SK-N-SH treated with all-trans-retinoic acid at 6 μM for 48 hours (cell line): ENCODE data around the gene CDHR3.
"Not testable (repeated sequence)": the region's sequence is repeated elsewhere in the genome, so short reads cannot be mapped to it uniquely, and the experiment has no call there.

ENCODE experiments used
- ATAC-seq: fragments of 200-7000 bp; cut with Tn5 transposase; 3 replicates; pipeline ENCODE4 v1.9.1; 2020; ENCODE audit warnings: mild to moderate bottlenecking, moderate library complexity
- ARNTL ChIP-seq: fragments of 450-650 bp; formaldehyde crosslinking; IDR thresholded peaks from 2 replicates; pipeline ENCODE4 v1.5.0; 2020; ENCODE audit warnings: low read depth, mild to moderate bottlenecking, moderate library complexity, borderline replicate concordance
- BACH2 ChIP-seq: fragments of 250-450 bp; sonication (Bioruptor Pico); IDR thresholded peaks from 2 replicates; pipeline ENCODE4 v1.9.0; 2021; ENCODE audit warnings: mild to moderate bottlenecking, borderline replicate concordance
- CREB5 ChIP-seq: fragments of 250-450 bp; sonication (Bioruptor Pico); IDR thresholded peaks from 2 replicates; pipeline ENCODE4 v1.5.1; 2020; ENCODE audit warnings: low read depth, mild to moderate bottlenecking, moderate library complexity
- CSDC2 ChIP-seq: fragments of 250-450 bp; sonication (Bioruptor Pico); IDR thresholded peaks from 2 replicates; pipeline ENCODE4 v1.5.0; 2020; ENCODE audit warnings: mild to moderate bottlenecking, moderate library complexity
- CSRNP3 ChIP-seq: fragments of 250-450 bp; sonication (Bioruptor Pico); IDR thresholded peaks from 2 replicates; pipeline ENCODE4 v1.5.1; 2021; ENCODE audit warnings: mild to moderate bottlenecking, moderate library complexity
- ESRRG ChIP-seq: fragments of 250-450 bp; sonication (Bioruptor Pico); IDR thresholded peaks from 2 replicates; pipeline ENCODE4 v1.6.1; 2021; ENCODE audit warnings: mild to moderate bottlenecking
- GLIS3 ChIP-seq: fragments of 250-450 bp; sonication (Bioruptor Pico); IDR thresholded peaks from 2 replicates; pipeline ENCODE4 v1.5.0; 2020; ENCODE audit warnings: mild to moderate bottlenecking, moderate library complexity
- ISL1 ChIP-seq: fragments of 250-450 bp; sonication (Bioruptor Pico); IDR thresholded peaks from 2 replicates; pipeline ENCODE4 v2.1.2; 2022; ENCODE audit warnings: mild to moderate bottlenecking, moderate library complexity
- OSR1 ChIP-seq: fragments of 250-450 bp; sonication (Bioruptor Pico); IDR thresholded peaks from 2 replicates; pipeline ENCODE4 v1.8.0; 2022; ENCODE audit warnings: moderate library complexity, mild to moderate bottlenecking, inconsistent platforms
- PATZ1 ChIP-seq: fragments of 250-450 bp; sonication (Bioruptor Pico); IDR thresholded peaks from 2 replicates; pipeline ENCODE4 v1.8.0; 2020; ENCODE audit warnings: mild to moderate bottlenecking, moderate library complexity, borderline replicate concordance
- POU6F1 ChIP-seq: fragments of 250-450 bp; sonication (Bioruptor Pico); IDR thresholded peaks from 2 replicates; pipeline ENCODE4 v1.8.0; 2021; ENCODE audit warnings: low read depth, mild to moderate bottlenecking, moderate library complexity, borderline replicate concordance
- PPARA ChIP-seq: fragments of 250-450 bp; sonication (Bioruptor Pico); IDR thresholded peaks from 2 replicates; pipeline ENCODE4 v1.5.0; 2020; ENCODE audit warnings: mild to moderate bottlenecking, borderline replicate concordance
- RARB ChIP-seq: fragments of 250-450 bp; sonication (Bioruptor Pico); IDR thresholded peaks from 2 replicates; pipeline ENCODE4 v1.8.0; 2021; ENCODE audit warnings: mild to moderate bottlenecking, moderate library complexity
- SNAI2 ChIP-seq: fragments of 250-450 bp; sonication (Bioruptor Pico); IDR thresholded peaks from 2 replicates; pipeline ENCODE4 v1.5.0; 2020; ENCODE audit warnings: mild to moderate bottlenecking, moderate library complexity
- TCF4 ChIP-seq: fragments of 250-450 bp; sonication (Bioruptor Pico); IDR thresholded peaks from 2 replicates; pipeline ENCODE4 v1.8.0; 2021; ENCODE audit warnings: mild to moderate bottlenecking, moderate library complexity, borderline replicate concordance
- TOX ChIP-seq: fragments of 250-450 bp; sonication (Bioruptor Pico); IDR thresholded peaks from 2 replicates; pipeline ENCODE4 v1.8.0; 2021; ENCODE audit warnings: mild to moderate bottlenecking, moderate library complexity, borderline replicate concordance
- TSHZ2 ChIP-seq: fragments of 250-450 bp; sonication (Bioruptor Pico); IDR thresholded peaks from 2 replicates; pipeline ENCODE4 v1.5.0; 2020; ENCODE audit warnings: mild to moderate bottlenecking, moderate library complexity
- ZC3H10 ChIP-seq: fragments of 250-450 bp; sonication (Bioruptor Pico); IDR thresholded peaks from 2 replicates; pipeline ENCODE4 v1.5.1; 2021; ENCODE audit warnings: mild to moderate bottlenecking, moderate library complexity
- ZFP3 ChIP-seq: fragments of 250-450 bp; sonication (Bioruptor Pico); IDR thresholded peaks from 2 replicates; pipeline ENCODE4 v1.5.0; 2020; ENCODE audit warnings: mild to moderate bottlenecking, moderate library complexity
- ZFP30 ChIP-seq: fragments of 450-650 bp; formaldehyde crosslinking; IDR thresholded peaks from 2 replicates; pipeline ENCODE4 v1.5.0; 2022; ENCODE audit warnings: mild to moderate bottlenecking, moderate library complexity
- ZNF565 ChIP-seq: fragments of 450-650 bp; formaldehyde crosslinking; conservative IDR thresholded peaks from 2 replicates; pipeline ENCODE4 v1.5.0; 2020; ENCODE audit warnings: low read depth, mild to moderate bottlenecking, moderate library complexity
- ZNF70 ChIP-seq: fragments of 450-650 bp; formaldehyde crosslinking; IDR thresholded peaks from 2 replicates; pipeline ENCODE4 v1.5.0; 2020; ENCODE audit warnings: mild to moderate bottlenecking, moderate library complexity
- ZNF8 ChIP-seq: fragments of 450-650 bp; formaldehyde crosslinking; IDR thresholded peaks from 2 replicates; pipeline ENCODE4 v1.5.0; 2020; ENCODE audit warnings: mild to moderate bottlenecking, moderate library complexity

Gene CDHR3

GRCh38 chr7:105979405-105979804 lies 16.3 kb downstream of the CDHR3 start:
- no peak for TF ChIP-seq ZNF565 (CRISPR knock-in tag)
- no peak for TF ChIP-seq ZNF70 (CRISPR knock-in tag)
- no peak for TF ChIP-seq ISL1 (CRISPR knock-in tag)
- no peak for TF ChIP-seq CSDC2 (CRISPR knock-in tag)
- TF ChIP-seq ZNF8: no peak
- TF ChIP-seq ESRRG (CRISPR knock-in tag): no peak
- no peak for TF ChIP-seq ZC3H10 (CRISPR knock-in tag)
- no peak for TF ChIP-seq ZFP3 (CRISPR knock-in tag)
- TF ChIP-seq OSR1 (CRISPR knock-in tag): no peak
- no peak for TF ChIP-seq TOX
- no peak for TF ChIP-seq RARB
- TF ChIP-seq BACH2 (CRISPR knock-in tag): no peak
- TF ChIP-seq, all 23 proteins: peak for 0
- ATAC-seq: no peak

GRCh38 chr7:105980645-105981396 lies 17.8 kb downstream of the CDHR3 start:
- ATAC-seq: no peak
- no peak for TF ChIP-seq CSRNP3 (CRISPR knock-in tag)
- TF ChIP-seq ZFP3 (CRISPR knock-in tag): no peak
- no peak for TF ChIP-seq ARNTL (CRISPR knock-in tag)
- TF ChIP-seq TOX: no peak
- no peak for TF ChIP-seq PPARA (CRISPR knock-in tag)
- TF ChIP-seq GLIS3 (CRISPR knock-in tag): no peak
- no peak for TF ChIP-seq SNAI2 (CRISPR knock-in tag)
- TF ChIP-seq ZNF8: no peak
- no peak for TF ChIP-seq ZFP30 (CRISPR knock-in tag)
- no peak for TF ChIP-seq ZNF565 (CRISPR knock-in tag)
- no peak for TF ChIP-seq CSDC2 (CRISPR knock-in tag)
- TF ChIP-seq POU6F1 (CRISPR knock-in tag): no peak
- no peak for TF ChIP-seq ZC3H10 (CRISPR knock-in tag)
- no peak for TF ChIP-seq BACH2 (CRISPR knock-in tag)
- TF ChIP-seq CREB5 (CRISPR knock-in tag): no peak
- no peak for TF ChIP-seq TCF4
- TF ChIP-seq TSHZ2 (CRISPR knock-in tag): no peak
- no peak for TF ChIP-seq OSR1 (CRISPR knock-in tag)
- TF ChIP-seq ZNF70 (CRISPR knock-in tag): no peak
- TF ChIP-seq, all 23 proteins: peak for 0

- TF ChIP-seq ZC3H10 (CRISPR knock-in tag) (no peak), CSRNP3 (CRISPR knock-in tag) (no peak), TOX (no peak), PATZ1 (CRISPR knock-in tag) (no peak), RARB (no peak), ZFP3 (CRISPR knock-in tag) (no peak), ZFP30 (CRISPR knock-in tag) (no peak), POU6F1 (CRISPR knock-in tag) (no peak), SNAI2 (CRISPR knock-in tag) (no peak), ZNF565 (CRISPR knock-in tag) (no peak), BACH2 (CRISPR knock-in tag) (no peak), ISL1 (CRISPR knock-in tag) (no peak)
- ATAC-seq: no peak
Observed at GRCh38 chr7:105982388-105982787, 19.3 kb downstream of the CDHR3 start.

- ATAC-seq: not testable (repeated sequence)
Observed at GRCh38 chr7:105984808-105985207, 21.7 kb downstream of the CDHR3 start.
